Measurements from ENCODE around the gene HDAC4. TPM values are rescaled to one million over a fixed set of nuclear protein-coding genes. Genes with fewer than 3 reads are reported as not detected.
A peak's percentile ranks its signal among the peaks of the same experiment; 100 is the strongest.

HDAC4 gene
- total and polyA plus RNA-seq, 2 experiments from 2014 or later = 8.1 to 41.8 TPM

DNA sequence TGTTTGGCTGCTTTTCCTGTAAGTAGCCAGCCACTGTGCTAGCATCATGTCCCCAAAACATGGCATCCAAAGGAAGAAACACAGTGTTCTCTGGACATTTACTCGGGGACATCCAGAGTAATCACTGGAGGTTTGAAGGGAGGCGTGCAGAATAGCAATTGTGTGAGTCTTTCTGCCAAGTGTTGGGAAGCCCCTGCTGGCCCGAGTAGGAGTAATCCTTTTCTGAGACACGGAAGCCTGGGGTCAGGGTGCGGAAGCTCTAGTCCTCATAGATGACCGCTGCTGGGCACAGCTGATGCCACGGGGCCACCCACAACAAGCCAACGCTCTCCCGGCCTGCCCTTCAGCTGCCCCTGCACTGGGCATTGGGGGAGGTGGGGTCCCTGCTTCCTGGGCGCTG, 24.8 kb upstream of the HDAC4 start:
- Histone ChIP-seq H2AFZ (no peak overlapping the region), H4K20me1 (replicated peaks; ENCODE audit: insufficient read depth) (no peaks in the 10 kb centered on the region), H3K27ac (ENCODE audit: low read depth) (no peak overlapping the region), H3K4me3 (no peak overlapping the region), H3K27me3 (ENCODE audit: insufficient read depth) (no peaks in the 10 kb centered on the region), H3F3A (replicated peaks; ENCODE audit: low read depth) (no peaks in the 10 kb centered on the region), H3K36me3 (ENCODE audit: insufficient read depth) (no peaks in the 10 kb centered on the region), H3K4me1 (ENCODE audit: insufficient read depth) (no peaks in the 10 kb centered on the region), H3K4me2 (no peak overlapping the region), H3K9me2 (ENCODE audit: insufficient read depth) (no peaks in the 10 kb centered on the region), H3K79me2 (replicated peaks; ENCODE audit: insufficient read depth) (no peaks in the 10 kb centered on the region)
- TF ChIP-seq, protein P1, sequence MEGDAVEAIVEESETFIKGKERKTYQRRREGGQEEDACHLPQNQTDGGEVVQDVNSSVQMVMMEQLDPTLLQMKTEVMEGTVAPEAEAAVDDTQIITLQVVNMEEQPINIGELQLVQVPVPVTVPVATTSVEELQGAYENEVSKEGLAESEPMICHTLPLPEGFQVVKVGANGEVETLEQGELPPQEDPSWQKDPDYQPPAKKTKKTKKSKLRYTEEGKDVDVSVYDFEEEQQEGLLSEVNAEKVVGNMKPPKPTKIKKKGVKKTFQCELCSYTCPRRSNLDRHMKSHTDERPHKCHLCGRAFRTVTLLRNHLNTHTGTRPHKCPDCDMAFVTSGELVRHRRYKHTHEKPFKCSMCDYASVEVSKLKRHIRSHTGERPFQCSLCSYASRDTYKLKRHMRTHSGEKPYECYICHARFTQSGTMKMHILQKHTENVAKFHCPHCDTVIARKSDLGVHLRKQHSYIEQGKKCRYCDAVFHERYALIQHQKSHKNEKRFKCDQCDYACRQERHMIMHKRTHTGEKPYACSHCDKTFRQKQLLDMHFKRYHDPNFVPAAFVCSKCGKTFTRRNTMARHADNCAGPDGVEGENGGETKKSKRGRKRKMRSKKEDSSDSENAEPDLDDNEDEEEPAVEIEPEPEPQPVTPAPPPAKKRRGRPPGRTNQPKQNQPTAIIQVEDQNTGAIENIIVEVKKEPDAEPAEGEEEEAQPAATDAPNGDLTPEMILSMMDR (conservative IDR thresholded peaks at IDR 0.05; ENCODE audit: low read depth in 2 of 2) = no peak
- TF ChIP-seq, protein P2, sequence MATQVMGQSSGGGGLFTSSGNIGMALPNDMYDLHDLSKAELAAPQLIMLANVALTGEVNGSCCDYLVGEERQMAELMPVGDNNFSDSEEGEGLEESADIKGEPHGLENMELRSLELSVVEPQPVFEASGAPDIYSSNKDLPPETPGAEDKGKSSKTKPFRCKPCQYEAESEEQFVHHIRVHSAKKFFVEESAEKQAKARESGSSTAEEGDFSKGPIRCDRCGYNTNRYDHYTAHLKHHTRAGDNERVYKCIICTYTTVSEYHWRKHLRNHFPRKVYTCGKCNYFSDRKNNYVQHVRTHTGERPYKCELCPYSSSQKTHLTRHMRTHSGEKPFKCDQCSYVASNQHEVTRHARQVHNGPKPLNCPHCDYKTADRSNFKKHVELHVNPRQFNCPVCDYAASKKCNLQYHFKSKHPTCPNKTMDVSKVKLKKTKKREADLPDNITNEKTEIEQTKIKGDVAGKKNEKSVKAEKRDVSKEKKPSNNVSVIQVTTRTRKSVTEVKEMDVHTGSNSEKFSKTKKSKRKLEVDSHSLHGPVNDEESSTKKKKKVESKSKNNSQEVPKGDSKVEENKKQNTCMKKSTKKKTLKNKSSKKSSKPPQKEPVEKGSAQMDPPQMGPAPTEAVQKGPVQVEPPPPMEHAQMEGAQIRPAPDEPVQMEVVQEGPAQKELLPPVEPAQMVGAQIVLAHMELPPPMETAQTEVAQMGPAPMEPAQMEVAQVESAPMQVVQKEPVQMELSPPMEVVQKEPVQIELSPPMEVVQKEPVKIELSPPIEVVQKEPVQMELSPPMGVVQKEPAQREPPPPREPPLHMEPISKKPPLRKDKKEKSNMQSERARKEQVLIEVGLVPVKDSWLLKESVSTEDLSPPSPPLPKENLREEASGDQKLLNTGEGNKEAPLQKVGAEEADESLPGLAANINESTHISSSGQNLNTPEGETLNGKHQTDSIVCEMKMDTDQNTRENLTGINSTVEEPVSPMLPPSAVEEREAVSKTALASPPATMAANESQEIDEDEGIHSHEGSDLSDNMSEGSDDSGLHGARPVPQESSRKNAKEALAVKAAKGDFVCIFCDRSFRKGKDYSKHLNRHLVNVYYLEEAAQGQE (IDR thresholded peaks at IDR 0.05; ENCODE audit: unreplicated experiment) = no peak
- TF ChIP-seq CREB1 (CRISPR knock-in tag; IDR thresholded peaks at IDR 0.05; ENCODE audit: low read depth) = no peak
- no peak for TF ChIP-seq NANOG (IDR thresholded peaks at IDR 0.05; ENCODE audit: borderline replicate concordance)
- no peak for TF ChIP-seq JUNB (IDR thresholded peaks at IDR 0.05; ENCODE audit: unreplicated experiment)
- TF ChIP-seq ZNF114 (CRISPR knock-in tag; IDR thresholded peaks at IDR 0.05) = no peak
- TF ChIP-seq ETS1 (IDR thresholded peaks at IDR 0.05) = no peak
- no peak for TF ChIP-seq EZH2phosphoT487 (IDR thresholded peaks at IDR 0.05; ENCODE audit: unreplicated experiment)
- no peak for TF ChIP-seq ZNF331 (CRISPR knock-in tag; IDR thresholded peaks at IDR 0.05; ENCODE audit: low read depth)
- TF ChIP-seq POLR2AphosphoS5 (IDR thresholded peaks at IDR 0.05; ENCODE audit: low read depth) = no peak
- DNase-seq (ENCODE audit: low spot score) = peak; percentile 12
- no peaks in the 10 kb centered on the region for H3K27me3 Mint-ChIP-seq (ENCODE audit: insufficient read depth, low read depth, poor library complexity)
- no peaks in the 10 kb centered on the region for H3K36me3 Mint-ChIP-seq (ENCODE audit: low read depth)
- no peak overlapping the region for H3K27ac Mint-ChIP-seq
- ATAC-seq = peak; percentile 51
- H3K4me1 Mint-ChIP-seq = no peaks in the 10 kb centered on the region; the same call in 2 of the 3 replicates
- H3K9me3 Mint-ChIP-seq = no peaks in the 10 kb centered on the region
- H3K4me3 Mint-ChIP-seq = no peak overlapping the region

Measured in GM23338 (cell line).